ENCODE data around the gene ATP1A3. TPM values are rescaled to one million over a fixed set of nuclear protein-coding genes. Genes with fewer than 3 reads are reported as not detected.

The ATP1A3 gene
- polyA plus RNA-seq, 1 donor from 2014 or later: 1.2 TPM

DNA sequence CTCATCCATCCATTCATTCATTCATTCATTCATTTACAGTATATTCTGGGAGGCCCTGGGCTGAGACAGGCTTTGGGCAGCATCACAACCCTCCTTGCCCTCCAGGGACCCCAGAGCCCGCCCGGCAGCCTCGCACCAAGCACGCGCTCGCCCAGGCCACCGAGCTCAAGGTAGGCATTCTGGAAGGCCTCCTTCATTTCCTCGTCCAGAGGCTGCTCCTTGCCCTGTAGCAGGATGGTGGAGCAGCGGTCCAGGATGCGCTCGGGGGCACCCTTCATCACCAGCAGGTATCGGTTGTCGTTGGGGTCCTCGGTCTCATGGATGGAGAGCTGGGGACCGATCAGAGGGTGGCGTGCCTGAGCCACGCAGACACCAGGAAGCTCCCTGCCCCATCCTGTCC, 15.6 kb downstream of the ATP1A3 start:
- Mint-ChIP-seq H3K9me3 (no peaks in the 10 kb centered on the region), H3K27me3 (no peaks in the 10 kb centered on the region), H3K27ac (peak overlapping the region in 1 of 3 donors; percentile 4), H3K4me1 (no peaks in the 10 kb centered on the region), H3K4me3 (no peak overlapping the region), H3K36me3 (no peaks in the 10 kb centered on the region)

GRCh38 chr19:41977916-41978315, 16.1 kb downstream of the ATP1A3 start:
- no peaks in the 10 kb centered on the region for H3K9me3 Mint-ChIP-seq
- H3K27ac Mint-ChIP-seq: no peak overlapping the region
- no peak overlapping the region for H3K4me3 Mint-ChIP-seq
- H3K27me3 Mint-ChIP-seq: no peaks in the 10 kb centered on the region
- no peaks in the 10 kb centered on the region for H3K36me3 Mint-ChIP-seq
- no peaks in the 10 kb centered on the region for H3K4me1 Mint-ChIP-seq

DNA sequence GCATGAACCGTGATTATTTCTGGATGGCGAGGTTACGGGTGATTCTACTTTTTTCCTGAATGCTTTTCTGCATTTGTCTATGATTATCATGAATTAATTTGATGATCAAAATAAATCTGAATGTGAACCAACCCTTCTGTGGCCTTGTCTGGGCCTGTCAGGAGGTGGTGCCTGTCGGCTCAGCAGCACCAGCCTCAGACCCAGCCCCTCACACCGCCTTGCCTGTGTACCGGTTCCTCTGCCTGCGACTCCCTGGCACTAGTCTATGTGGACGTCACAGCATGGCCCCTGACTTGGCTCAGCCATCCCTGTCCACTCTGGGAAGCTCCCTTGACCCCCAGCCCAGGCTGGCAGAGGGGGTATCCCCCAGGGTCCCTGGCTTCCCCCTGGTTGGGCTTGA, 19.4 kb downstream of the ATP1A3 start:
- Mint-ChIP-seq H3K4me1 (no peaks in the 10 kb centered on the region), H3K36me3 (no peaks in the 10 kb centered on the region), H3K27me3 (no peaks in the 10 kb centered on the region), H3K4me3 (no peak overlapping the region), H3K27ac (no peak overlapping the region), H3K9me3 (no peaks in the 10 kb centered on the region)

- no peaks in the 10 kb centered on the region for H3K27me3 Mint-ChIP-seq
- no peaks in the 10 kb centered on the region for H3K9me3 Mint-ChIP-seq
- H3K4me3 Mint-ChIP-seq: no peak overlapping the region
- H3K36me3 Mint-ChIP-seq: peaks cover under 1% of the 10 kb centered on the region
- H3K27ac Mint-ChIP-seq: peak overlapping the region in 1 of 3 donors; percentile 50
- H3K4me1 Mint-ChIP-seq: no peaks in the 10 kb centered on the region
These were observed 22.7 kb downstream of the ATP1A3 start for GRCh38 chr19:41971363-41971762.

GRCh38 chr19:41969772-41970458, 24.1 kb downstream of the ATP1A3 start:
- peaks cover 2% of the 10 kb centered on the region for H3K36me3 Mint-ChIP-seq
- no peaks in the 10 kb centered on the region for H3K4me1 Mint-ChIP-seq
- H3K9me3 Mint-ChIP-seq: no peaks in the 10 kb centered on the region
- no peak overlapping the region for H3K27ac Mint-ChIP-seq
- no peak overlapping the region for H3K4me3 Mint-ChIP-seq
- H3K27me3 Mint-ChIP-seq: no peaks in the 10 kb centered on the region

- Mint-ChIP-seq H3K36me3 (peaks cover 2% of the 10 kb centered on the region), H3K4me3 (no peak overlapping the region), H3K27ac (no peak overlapping the region), H3K4me1 (no peaks in the 10 kb centered on the region), H3K27me3 (no peaks in the 10 kb centered on the region), H3K9me3 (no peaks in the 10 kb centered on the region)
These were observed 25.1 kb downstream of the ATP1A3 start for GRCh38 chr19:41968751-41969595.

DNA sequence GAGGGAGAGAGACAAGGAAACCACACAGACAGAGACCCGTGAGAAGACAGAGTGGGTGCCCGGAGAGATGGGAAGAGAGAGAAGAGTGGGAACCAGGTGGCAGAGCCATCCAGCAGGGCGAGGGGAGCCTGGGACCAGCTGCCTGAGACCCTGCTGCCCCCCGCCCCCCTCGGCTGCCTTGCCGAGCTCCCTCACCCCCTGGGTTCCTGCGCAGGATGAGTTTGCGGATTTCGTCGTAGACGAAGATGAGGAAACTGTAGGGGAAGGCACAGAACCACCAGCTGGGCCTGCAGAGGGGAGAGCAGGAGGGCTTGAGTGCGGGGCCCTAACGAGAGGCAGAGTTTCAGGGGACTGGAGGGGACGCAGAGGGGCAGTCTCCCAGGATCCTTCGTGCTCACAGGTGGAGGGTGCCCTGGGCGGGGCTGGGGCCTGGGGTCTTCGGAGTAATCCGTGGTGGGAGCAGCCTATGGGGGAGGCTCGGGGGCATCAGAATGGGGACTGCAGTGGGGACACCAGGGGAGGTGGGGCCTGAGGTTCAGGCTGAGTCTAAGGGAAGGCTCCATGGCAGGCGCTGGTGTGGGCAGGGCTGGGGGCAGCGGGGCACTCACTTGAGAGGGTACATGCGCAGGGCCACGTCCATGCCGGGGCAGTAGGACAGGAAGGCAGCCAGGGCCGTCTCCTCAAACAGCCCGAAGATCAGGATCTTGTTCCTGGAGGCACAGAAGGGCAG, 26.8 kb downstream of the ATP1A3 start:
- H3K27ac Mint-ChIP-seq: no peak overlapping the region
- H3K4me1 Mint-ChIP-seq: no peaks in the 10 kb centered on the region
- H3K4me3 Mint-ChIP-seq: peak overlapping the region in 1 of 4 donors; percentile 52
- no peaks in the 10 kb centered on the region for H3K9me3 Mint-ChIP-seq
- peaks cover 2% of the 10 kb centered on the region for H3K36me3 Mint-ChIP-seq
- no peaks in the 10 kb centered on the region for H3K27me3 Mint-ChIP-seq

GRCh38 chr19:41965106-41965505, 28.9 kb downstream of the ATP1A3 start:
- Mint-ChIP-seq H3K27me3 (no peaks in the 10 kb centered on the region), H3K27ac (no peak overlapping the region), H3K4me1 (peaks cover 0 to 1% (median 0%) of the 10 kb centered on the region in 3 donors), H3K36me3 (peaks cover 2% of the 10 kb centered on the region), H3K4me3 (no peak overlapping the region), H3K9me3 (no peaks in the 10 kb centered on the region)

- H3K27ac Mint-ChIP-seq: peak overlapping the region in 1 of 3 donors; percentile 61
- H3K36me3 Mint-ChIP-seq: no peaks in the 10 kb centered on the region
- H3K4me3 Mint-ChIP-seq: peak overlapping the region in 2 of 4 donors; percentile 48 to 70
- H3K9me3 Mint-ChIP-seq: no peaks in the 10 kb centered on the region
- H3K27me3 Mint-ChIP-seq: no peaks in the 10 kb centered on the region
- peaks cover 5 to 15% (median 11%) of the 10 kb centered on the region in 3 donors for H3K4me1 Mint-ChIP-seq
These were observed 33.1 kb downstream of the ATP1A3 start for GRCh38 chr19:41960973-41961372.

DNA sequence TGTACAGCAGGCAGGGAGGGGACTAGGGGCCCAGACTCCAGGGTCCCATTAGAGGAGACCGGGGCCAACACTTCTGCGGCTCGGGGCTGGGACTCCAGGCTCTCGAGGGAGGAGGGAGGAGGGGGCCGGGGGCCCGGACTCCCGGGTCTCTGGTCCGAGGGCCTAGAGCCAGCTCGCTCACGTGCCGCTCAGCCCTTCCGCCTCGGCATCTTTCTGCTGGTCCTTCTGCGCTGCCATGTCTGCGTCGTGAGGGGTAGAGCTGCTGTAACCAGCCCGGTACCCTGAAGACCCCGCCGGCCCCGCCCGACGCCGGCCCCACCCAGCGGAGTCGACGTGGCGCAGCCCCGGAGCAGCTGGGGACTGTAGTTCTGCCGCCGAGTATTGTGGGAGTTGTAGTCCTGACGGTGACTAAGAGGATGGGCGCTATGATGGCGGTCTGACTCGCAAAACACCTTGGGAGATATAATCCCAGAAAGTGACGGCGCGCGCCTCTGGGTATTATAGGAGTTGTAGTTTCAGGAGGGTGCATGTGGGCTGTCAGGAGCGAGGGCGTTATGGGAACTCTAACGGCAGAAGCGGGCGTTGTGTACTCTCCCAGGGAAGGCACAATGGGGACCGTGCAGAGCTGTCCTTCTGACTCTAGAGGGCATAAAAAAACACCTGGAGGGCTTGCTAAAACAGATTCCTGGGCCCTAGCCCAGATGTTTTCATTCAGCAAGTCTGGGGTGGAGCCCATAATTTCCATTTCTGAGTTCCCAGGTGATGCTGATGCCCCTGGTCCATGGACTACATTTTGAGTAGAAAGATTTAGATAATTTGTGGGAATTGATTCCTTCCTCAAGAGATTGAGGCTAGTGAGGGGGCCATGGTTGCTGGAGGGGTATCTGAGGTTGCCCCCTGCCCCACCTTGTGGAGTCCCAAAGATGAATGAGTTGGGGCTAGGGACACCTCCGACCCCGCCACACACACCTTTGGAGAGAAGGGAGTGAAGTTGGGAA, 34.7 kb downstream of the ATP1A3 start, which contains the start of gene RABAC1:
Gene RABAC1, minus strand, starts transcription at position 266 of the 998 bp plus-strand sequence. Its CDS starts 29 bp downstream, at position 237.
- H3K4me3 Mint-ChIP-seq: peak within 1 kb of the TSS; percentile 79 to 97 (median 90)
- H3K36me3 Mint-ChIP-seq: no peaks in the 10 kb centered on the region
- H3K9me3 Mint-ChIP-seq: no peaks in the 10 kb centered on the region
- H3K4me1 Mint-ChIP-seq: peaks cover 5 to 15% (median 11%) of the 10 kb centered on the region in 3 donors
- H3K27me3 Mint-ChIP-seq: no peaks in the 10 kb centered on the region
- peak within 1 kb of the TSS; percentile 36 to 97 (median 84) for H3K27ac Mint-ChIP-seq

- Mint-ChIP-seq H3K36me3 (no peaks in the 10 kb centered on the region), H3K4me3 (peak overlapping the region; percentile 79 to 97 (median 90)), H3K27ac (peak overlapping the region; percentile 36 to 97 (median 84)), H3K4me1 (peaks cover 5 to 15% (median 11%) of the 10 kb centered on the region in 3 donors), H3K27me3 (no peaks in the 10 kb centered on the region), H3K9me3 (no peaks in the 10 kb centered on the region)
These were observed 35.5 kb downstream of the ATP1A3 start for GRCh38 chr19:41958367-41959055.

DNA sequence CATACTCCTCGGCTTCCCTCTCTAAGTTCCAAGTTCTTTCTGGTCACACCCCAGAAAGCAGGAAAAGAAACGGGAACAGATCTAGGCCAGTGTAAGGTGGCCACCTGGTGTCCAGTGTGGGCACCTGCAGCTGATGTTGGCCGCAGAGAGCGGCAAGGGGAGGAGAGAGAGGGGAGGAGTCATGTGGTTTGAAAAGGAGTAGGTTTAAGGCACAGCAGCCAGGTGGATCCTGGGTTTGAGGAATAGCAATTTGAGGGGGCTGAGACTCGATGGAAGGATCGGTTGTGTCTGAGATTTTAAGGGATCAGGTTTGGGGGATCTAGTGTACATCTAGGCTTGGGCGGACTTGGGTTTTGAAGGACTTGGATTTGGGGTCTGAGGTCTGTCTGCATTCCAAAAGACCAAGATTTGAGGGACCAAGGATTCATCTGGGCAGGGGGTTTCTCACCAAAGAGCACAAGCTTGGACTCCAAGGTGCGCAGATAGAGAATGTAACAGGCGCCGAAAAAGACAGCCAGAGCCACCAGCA, 36.1 kb downstream of the ATP1A3 start:
- H3K9me3 Mint-ChIP-seq: no peaks in the 10 kb centered on the region
- no peaks in the 10 kb centered on the region for H3K36me3 Mint-ChIP-seq
- peak overlapping the region; percentile 36 to 97 (median 60) for H3K27ac Mint-ChIP-seq

DNA sequence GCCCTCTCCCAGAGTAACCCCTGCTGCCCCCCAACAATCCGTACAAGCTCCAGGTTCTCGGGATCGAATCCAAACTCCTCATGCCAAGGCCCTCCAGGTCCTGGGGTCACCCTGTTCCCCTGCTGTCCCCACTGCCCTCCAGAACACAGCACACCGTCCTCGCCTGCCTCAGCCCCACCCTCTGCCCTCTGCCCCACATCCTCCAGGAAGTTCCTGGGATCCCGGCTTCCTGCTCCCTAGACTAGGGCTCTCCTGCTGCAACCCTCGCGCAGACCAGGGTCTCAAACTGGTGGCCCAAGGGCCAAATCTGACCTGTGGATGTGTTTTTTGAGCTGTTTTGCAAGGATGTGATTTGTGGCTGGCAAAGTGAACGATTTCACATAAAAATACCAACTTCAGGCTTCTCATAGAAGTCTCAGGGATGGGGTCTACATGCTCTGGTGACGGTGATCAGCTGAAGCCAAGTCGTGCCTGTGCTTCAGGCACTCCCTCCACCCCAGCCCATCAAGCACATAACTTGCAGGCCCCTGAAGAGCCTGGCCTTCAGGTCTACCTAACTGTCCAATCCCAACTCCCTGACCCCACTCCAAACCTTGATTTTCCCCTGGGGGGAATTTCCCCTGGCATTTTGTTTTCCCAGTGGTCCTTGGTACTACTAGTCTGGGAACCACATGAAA, 36.7 kb downstream of the ATP1A3 start:
- no peaks in the 10 kb centered on the region for H3K27me3 Mint-ChIP-seq
- H3K4me3 Mint-ChIP-seq: peak overlapping the region; percentile 79 to 97 (median 90)
- peak overlapping the region in 2 of 3 donors; percentile 36 to 97 for H3K27ac Mint-ChIP-seq
- H3K4me1 Mint-ChIP-seq: peaks cover 5 to 15% (median 11%) of the 10 kb centered on the region in 3 donors
- no peaks in the 10 kb centered on the region for H3K36me3 Mint-ChIP-seq
- no peaks in the 10 kb centered on the region for H3K9me3 Mint-ChIP-seq

More for the DNA sequence above, 36.1 kb downstream of the ATP1A3 start:
- Mint-ChIP-seq H3K27me3 (no peaks in the 10 kb centered on the region), H3K4me3 (peak overlapping the region; percentile 79 to 97 (median 90)), H3K4me1 (peaks cover 5 to 15% (median 11%) of the 10 kb centered on the region in 3 donors)
